HG02588 (cell line): ENCODE data around the gene FAU.

Experiments
- ATAC-seq: cut with Tn5 transposase; IDR thresholded peaks from one replicate; pipeline ENCODE4 v1.9.1; 2021; ENCODE audit warnings: mild to moderate bottlenecking, moderate library complexity; ENCODE audit not compliant: unreplicated experiment

FAU gene

DNA sequence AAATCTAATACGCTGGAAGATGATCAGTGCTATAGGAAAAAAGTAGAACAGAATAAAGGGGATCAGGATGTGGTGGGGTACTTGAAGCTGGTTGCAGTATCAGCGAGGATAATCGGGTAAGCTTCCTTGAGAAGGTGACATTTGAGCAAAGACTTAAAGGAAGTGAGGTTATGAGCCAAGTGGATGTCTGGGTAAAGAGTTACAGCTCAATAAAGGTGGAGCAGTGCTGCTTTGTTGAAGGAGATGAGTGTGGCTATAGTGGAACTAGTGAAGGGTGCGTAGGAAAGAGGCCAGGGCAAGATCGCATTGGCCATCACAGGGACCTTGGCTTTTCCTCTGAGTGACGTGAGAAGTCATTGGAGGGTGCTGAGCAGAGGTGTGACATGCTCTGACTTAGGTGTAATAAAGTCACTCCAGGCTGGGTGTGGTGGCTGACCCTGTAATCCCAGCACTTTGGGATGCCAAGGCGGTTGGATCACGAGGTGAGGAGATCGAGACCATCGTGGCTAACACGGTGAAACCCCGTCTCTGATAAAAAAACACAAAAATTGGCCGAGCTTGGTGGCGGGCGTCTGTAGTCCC is 14.7 kb upstream of the FAU start:
- ATAC-seq = no peak

DNA sequence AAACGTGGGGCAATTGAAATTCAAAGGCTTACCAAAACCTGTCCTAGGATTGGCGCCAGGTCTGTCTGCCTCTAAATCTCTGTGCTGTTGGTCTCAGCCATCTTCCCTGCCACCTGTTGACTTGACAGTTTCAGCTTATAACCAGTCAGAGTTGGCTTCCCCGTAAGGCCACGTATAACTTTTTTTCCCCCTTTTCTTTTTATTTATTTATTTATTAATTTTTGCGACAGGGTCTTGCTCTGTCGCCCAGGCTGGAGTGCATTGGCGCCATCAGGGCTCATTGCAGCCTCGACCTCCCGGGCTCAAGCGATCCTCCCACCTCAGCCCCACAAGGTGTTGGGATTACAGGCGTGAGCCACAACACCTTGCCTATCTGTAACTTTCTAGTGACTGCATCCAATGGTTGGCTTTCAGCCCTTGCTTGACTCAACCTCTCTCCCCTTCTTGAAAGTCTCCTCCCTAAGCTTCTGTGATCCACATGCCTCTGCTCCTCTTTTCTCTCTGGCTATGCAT is 13.8 kb upstream of the FAU start:
- no peak for ATAC-seq

DNA sequence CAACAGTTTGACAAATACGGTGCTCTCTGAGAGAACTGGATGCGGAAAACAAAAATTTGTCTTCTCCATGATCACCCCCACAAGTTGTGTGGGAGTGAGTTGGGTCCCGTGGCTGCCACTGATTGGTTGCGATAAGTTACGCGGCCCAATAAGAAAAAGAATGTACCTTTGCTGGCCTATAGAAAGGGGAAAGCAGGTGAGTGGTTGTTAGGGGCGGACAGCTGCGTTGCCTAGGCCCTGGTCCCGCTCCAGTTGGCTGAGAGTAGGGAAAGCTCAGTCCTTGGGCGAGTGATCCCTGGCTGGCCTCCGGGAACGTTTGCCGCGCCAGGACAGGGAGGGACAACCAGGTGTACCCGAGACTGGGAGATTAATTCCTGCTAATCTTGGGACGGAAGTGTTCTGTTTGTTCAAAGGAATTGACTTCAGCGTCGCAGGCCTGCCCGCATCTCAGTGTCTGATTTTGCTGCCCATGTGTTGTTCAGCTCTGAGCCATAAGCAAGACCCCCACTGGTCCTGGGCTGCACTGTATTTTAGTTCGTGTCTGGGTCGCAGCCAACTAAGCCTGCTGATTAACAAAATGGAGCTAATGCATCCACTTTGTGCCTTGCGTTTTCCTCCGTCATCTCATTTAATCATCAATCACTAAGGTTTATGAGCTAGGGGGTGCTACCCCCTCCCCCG is 13.2 kb upstream of the FAU start:
- peak; percentile 61 for ATAC-seq

DNA sequence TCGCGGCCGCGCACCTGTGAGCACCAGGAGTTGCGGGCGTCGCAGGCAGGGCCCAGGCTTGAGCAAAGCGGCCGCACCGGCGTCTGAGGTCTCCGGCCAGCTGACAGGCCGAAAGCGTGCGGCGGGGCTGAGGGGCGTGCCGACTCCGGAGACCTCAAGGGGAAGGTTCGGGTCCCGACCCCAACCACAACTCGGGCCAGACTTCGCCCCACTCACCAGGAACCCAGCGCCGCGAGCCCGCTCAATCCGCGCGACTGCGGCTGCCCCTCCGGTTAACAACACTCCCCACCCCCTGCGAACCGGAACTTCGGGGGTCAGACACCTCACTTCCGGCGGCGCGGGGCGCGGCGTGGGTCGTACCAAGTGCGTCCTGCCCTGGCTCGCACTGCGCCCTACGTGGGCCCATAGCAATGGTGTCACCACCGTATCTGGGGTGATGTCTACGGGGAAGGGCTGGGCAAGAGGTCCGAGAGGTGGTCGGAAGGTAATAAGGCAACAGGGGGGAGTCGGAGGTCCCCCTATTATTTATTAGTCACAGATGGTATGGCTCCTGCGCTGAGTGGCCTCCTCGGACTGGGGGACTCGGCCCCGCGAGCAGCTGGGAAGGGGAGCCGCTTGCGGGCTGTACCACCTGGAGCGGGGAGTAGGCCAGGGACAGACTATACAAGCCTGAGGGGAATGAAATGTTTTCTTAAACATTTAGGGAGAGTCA is 12.5 kb upstream of the FAU start, which contains the start of gene SYVN1:
Gene SYVN1, minus strand, starts transcription at position 280 of the 712 bp plus-strand sequence. CDS start 918 bp downstream, outside the sequence.
- ATAC-seq = peak; percentile 55

DNA sequence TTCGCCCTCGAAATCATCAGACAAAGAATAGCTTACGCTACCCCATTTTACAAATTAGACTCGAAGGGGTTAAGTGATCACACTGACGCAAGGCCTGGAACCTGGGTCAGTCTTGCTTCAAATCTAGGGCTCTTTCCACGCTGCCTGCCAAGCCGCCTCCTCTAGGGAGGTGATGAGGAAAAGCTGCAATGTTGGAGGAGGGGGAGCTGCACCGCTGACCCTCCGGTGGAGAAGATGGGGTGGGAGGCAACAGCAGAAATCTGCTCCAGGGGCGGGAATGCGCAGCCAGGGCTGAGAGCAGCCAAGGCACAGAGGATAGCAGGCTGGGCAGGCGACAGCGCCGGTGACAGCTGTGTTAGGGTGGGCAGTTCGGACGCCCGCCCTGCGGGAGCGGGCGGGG is 11.8 kb upstream of the FAU start:
- no peak for ATAC-seq

DNA sequence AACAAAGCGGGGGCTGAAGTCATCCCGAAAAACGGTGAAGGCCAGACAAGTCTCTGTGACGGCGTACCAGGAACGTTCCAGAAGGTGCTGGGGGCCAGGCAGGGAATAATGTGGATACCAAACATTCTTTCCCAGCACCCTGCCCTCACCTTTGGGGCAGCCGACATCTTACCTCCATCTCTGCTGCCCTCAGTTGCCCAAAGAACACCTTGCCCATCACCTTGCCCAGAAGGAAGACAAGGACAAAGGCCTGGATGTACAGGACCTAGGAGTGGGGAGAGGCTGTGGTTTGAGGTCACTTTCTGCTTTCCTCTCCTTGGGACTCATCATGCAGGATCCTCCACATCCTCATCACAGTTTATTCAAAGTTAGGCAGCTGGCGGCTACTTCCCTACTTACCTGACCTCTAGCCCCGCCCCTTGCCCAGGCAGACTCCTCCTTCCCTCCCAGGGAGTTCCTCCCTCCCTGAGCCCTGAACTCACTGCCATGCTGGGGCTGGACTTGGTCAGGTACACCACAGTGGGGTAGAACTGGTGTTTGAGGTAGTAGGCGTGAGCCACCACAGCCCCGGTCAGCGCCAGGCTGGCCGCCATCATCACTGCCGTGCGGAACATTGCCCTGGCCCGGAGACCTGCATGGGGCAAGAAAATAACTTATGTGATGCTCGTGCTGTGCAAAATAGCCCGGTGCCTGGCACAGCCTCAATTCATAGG is 11.2 kb upstream of the FAU start:
- ATAC-seq = no peak

DNA sequence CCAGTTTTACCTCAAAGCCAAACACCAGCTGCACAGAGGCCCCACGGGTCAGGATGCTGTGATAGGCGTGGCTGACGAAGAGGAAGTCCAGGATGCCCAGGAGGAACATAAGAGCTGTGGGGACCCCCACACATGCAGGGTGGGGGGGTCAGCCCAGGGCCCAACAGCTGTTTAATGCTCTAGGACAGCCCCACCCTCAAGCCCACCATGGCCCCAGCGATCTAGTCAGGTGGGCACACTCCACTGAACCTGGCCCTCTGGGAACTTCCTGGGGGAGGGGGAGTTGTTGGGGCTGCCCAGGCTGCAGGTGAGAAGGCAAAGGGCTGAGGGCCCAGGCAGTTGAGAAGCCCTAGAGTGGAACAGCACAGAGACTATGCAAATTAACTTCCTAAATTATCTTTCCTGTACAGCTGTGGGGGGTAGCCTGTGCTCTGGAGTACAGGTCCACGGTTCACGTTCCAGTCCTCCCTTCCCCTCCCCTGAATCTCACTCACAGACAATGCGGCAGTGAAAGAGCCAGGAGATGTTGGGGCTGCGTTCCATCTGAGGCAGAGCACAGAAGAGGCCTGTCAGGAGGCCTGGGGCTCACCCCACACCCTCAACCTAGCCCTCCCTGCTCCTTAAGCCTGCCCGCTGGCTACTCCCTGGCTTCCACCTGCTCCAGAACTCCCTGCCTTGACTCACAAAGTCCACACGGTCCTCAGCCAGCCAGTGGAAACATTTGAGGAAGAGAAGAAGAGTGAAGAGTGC is 10.5 kb upstream of the FAU start:
- peak; percentile 35 for ATAC-seq

DNA sequence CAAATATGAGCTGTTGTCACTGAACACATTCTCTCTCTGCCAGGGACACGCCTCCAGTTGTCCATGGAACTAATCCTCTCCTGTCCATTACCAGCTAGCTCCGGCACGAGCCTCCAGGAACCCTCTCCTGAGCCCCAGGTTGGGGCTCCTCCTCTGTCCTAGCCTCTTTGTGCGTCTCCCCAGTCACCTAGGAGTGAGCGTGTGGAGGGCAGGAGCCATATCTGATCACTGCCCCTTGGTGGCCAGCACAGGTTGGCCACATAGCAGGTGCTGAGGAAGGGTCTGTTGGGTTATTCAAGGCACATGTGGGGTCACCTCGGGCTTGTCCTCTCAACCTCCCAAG is 9.9 kb upstream of the FAU start:
- no peak for ATAC-seq

DNA sequence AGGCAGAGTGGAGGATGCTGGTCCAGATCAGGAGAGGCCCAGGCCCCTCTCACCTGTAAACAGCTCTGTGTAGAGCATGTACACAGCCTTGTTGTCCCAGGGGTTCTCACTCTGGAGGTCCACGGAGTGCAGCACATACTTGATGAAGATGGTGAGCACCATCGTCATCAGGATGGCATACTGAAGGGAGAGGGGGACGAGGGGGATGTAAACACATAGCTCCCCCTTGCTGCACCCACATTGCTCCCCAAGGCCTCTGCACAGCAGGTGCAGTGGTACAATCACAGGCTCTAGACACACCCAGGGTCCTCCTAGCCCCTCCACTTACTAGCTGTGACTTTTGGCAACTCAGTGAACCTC is 9.5 kb upstream of the FAU start:
- ATAC-seq = no peak

DNA sequence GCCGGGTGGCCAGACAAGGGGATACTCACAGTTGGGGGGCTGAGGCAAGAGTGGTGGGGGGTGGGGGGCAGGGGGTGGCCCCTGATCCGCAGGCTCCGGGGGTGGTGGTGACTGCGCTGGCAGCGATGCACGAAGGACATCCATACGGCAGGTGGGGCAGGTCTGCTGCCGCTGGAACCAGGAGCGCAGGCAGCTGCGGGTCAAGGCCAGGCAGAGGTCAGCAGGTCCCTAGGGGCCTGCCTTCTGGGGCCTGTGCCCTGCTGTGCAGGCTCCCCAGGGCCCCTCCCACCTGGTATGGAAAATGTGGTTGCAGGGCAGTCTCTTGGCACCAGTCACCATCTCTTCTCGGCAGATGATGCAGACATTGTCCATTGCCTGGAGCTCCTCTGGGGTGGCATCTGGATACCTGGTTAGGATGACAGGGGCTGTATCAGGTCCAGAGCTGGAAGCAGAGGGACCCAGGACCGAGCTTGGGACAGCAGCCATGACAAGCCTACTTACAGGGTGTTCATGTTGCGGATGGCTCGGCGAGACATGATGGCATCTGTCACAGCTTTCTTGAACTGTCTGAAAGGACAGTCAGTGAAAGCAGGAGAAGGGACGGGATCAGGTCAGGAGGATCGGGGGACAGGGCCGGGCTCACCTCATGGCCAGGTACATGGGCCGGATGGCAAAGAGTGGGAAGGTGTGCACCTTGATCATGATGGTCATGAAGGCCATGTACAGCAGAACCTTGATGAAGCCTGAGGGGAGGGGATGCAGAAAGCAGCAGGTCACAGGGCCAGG is 8.9 kb upstream of the FAU start:
- no peak for ATAC-seq

DNA sequence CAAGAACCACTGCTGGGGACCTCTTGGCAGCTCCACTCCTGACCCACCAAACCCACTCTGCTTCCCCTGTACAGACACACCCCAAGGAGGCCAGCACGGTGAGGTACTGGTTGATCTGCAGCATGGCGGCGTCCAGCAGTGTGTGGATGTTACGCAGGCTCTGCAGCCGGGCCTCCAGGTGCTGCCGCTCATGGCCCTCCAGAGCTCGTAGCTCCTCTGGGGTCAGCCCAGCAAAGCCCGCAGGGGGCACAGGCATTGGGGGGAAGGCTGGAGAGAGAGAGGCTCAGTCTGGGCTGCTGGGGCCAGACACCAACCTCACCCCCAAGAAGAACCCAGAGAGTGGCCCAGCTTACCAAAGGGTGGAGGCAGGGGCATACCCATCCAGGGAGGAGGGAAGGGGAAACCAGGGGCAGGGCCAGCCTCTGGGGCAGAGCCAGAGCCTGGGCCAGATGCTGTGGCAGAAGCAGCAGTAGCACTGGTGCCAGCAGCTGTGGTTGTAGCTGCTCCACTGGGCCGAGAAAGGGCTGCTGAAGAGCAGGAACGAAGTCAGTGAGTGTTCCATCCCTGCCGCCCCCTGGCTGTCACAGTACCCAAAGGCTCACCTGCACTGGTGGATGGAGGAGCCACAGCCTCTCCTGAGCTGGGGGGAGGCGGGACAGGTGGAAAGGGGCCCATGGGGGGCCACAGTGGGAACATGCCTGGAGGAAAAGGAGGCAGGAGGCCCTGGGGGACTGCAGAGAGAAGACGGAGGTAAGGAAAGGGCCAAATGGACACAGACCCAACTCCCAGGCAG is 7.9 kb upstream of the FAU start:
- no peak for ATAC-seq

DNA sequence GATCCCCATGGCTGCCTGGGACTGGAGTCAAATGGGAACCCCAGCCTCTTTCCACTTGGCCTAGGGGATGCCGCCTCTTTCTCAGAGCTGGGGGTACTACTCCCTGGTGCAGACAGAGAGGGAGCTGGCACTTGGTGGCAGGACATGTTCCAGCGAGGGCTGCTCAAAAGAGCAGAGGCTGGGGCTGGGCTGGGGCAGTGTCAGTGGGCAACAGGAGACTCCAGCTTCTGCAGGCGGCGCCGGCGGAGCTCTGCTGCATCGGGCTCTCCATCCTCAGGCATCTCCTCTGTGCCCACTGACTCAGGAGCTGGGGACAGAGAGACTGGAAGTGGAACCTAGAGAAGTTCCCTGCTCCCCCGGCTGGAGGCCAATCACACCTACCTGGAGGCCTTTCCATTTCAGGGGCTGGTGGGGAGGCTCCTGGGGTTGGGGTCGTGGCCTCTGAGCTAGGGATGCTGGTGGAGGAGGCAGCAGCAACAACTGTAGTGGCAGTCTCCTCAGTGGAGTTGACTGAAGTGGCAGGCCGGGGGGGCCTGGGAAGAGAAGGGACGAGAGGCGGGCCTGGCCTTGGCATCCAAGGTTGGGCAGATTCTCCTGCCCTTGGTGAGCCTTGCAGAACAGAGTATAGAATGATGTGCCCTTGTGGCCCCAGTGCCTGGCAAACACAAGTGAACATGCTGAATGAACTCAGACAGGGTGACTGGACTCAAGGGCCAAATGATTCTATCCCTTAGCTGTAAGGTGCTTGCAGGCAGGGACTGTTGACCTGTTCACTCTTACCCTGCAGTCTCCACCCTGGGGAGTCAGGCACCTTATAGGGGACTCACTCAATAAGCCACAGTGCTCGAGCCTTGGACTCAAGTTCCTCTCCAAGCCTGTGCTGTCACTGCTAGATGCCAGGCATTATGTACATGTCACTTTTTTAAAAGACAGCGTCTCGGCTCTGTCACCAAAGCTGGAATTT is 6.5 kb upstream of the FAU start:
- no peak for ATAC-seq

DNA sequence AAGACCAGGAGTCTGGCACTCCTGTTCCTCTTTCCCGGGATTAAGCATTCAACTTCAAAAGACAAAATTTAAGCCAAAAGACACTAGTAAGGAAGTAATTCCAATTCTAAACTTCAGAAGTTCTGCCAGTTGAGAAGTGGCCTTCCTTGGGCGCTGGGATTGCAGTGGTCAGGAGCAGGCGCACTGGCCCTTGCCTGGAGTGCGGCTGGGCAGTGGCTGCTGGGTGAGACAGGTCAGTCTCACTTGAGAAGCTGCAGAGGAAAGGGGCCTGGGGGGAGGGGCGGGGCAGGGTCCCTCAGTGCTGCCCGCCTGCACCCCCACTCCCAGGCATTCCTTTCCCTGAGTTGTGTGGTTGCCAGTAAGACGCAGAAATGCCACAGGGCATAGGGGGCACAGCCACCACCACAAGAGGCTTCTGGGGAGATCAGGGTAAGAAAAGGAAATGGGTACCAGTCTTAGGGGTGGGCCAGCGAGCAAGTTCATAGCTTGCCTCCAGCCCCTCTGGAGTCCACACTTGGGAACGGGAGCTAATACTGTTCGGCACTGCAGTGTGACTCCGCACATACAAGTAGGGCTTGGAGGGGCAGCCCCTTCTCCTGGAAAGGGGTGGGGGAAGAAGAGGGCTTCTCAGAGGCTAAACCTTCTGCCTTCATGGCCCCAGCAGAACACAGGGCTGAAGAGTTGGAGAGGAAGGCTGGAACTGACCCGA is 5.7 kb upstream of the FAU start:
- ATAC-seq = no peak

DNA sequence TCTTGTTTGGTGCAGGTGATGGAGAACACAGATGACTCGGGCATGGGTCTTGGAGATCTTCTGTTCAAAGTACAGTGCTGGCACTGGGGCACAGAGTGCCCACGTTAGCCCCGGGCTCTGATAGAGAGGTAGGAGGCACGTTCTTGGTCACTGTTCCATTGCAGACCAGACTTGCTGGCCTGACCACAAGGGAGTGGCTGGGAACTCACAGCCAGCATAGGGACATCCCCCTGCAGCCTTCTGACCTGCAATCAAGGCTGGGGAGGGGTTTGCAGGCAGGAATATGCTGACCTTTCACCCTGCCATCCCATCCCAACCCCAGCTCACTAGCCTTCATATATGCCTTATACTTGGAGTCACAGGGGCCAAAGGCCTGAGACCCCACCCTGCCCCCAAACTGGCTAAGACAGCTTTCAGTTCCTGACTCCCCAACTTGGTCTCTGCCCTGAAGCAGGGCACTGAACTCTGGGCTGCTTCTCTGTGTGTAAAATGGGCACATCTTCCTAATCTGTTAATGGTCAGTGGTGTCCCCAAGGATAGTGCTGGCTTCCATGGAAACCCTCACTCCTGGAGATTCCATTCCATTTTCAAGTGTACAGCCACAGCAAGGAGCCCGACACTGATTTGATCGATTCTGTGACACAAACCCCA is 4.8 kb upstream of the FAU start:
- no peak for ATAC-seq

DNA sequence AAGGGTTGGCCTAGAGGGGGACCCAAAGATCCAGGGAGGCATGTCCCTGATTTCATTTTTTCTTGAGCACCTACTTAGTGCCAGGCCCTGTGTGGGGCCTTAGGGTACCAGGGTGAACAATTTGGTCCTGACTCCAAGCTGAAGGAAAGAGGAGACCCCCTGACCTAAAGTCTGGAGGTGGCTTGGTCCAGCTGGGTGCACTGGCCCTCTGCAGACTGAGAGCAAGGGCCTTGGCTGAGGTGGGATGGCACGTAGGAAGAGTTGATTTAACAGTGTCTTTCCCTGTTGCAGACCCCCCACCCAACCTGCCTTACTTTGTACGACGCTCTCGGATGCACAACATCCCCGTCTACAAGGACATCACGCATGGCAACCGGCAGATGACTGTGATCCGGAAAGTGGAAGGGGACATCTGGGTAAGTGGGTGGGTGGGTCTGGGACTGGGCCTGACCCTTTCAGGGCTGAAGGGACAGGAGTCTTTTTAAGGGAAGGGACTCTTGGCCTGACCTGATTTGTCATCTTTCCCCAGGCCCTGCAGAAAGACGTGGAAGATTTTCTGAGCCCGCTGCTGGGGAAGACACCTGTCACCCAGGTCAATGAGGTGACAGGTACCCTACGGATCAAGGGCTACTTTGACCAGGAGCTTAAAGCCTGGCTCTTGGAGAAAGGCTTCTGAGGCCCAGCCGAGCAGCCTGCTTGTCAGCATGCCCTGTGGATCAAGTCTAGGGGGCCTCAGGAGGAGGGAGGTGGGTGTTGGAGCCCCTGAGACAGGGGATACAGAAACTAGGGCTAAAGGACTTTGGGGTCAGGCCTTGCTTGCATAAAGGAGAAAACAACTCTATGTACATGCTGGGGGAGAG is 3.5 kb upstream of the FAU start:
- ATAC-seq = no peak
